Hepatocyte (in vitro differentiated cells): ENCODE results near the gene OSBPL5. TPM values are rescaled to one million over a fixed set of nuclear protein-coding genes. Genes with fewer than 3 reads are reported as not detected.
A peak's percentile ranks its signal among the peaks of the same experiment; 100 is the strongest.

Experiments
- DNase-seq: peaks from one replicate; pipeline ENCODE4 v3.0.0-alpha.2; 2016; ENCODE audit warnings: low spot score
- H2AFZ ChIP-seq: fragments of 200-600 bp; sonication (generic); 2 replicates; pipeline ENCODE4 v1.6.0; 2016; ENCODE audit warnings: antibody characterized with exemption, mild to moderate bottlenecking
- H3K27ac ChIP-seq: fragments of 200-600 bp; sonication (generic); 2 replicates; pipeline ENCODE4 v1.5.1; 2016; ENCODE audit warnings: mild to moderate bottlenecking
- H3K27me3 ChIP-seq: fragments of 200-600 bp; sonication (generic); 2 replicates; pipeline ENCODE4 v1.6.1; 2016
- H3K36me3 ChIP-seq: fragments of 200-600 bp; sonication (generic); replicated peaks from 2 replicates; pipeline ENCODE4 v1.5.1; 2016; ENCODE audit warnings: low read depth; ENCODE audit not compliant: insufficient read depth
- H3K4me1 ChIP-seq: fragments of 200-600 bp; sonication (generic); 2 replicates; pipeline ENCODE4 v1.5.1; 2016; ENCODE audit warnings: mild to moderate bottlenecking, moderate library complexity; ENCODE audit not compliant: insufficient read depth
- H3K4me2 ChIP-seq: fragments of 200-600 bp; sonication (generic); 2 replicates; pipeline ENCODE4 v1.6.0; 2016
- H3K4me3 ChIP-seq: fragments of 200-600 bp; sonication (generic); 2 replicates; pipeline ENCODE4 v1.5.1; 2016; ENCODE audit warnings: mild to moderate bottlenecking
- H3K79me2 ChIP-seq: fragments of 200-600 bp; sonication (generic); 2 replicates; pipeline ENCODE4 v1.6.0; 2017; ENCODE audit warnings: mild to moderate bottlenecking
- H3K9me2 ChIP-seq: fragments of 200-600 bp; sonication (generic); replicated peaks from 2 replicates; pipeline ENCODE4 v1.6.0; 2017; ENCODE audit warnings: mild to moderate bottlenecking; ENCODE audit not compliant: insufficient read depth
- H3K9me3 ChIP-seq: fragments of 200-600 bp; sonication (generic); 2 replicates; pipeline ENCODE4 v1.5.1; 2016; ENCODE audit warnings: low read depth, mild to moderate bottlenecking
- H4K20me1 ChIP-seq: fragments of 200-600 bp; sonication (generic); 2 replicates; pipeline ENCODE4 v1.6.0; 2016; ENCODE audit warnings: mild to moderate bottlenecking; ENCODE audit not compliant: insufficient read depth, poor library complexity, severe bottlenecking
- CTCF ChIP-seq: fragments of 200-600 bp; sonication (generic); IDR thresholded peaks from 2 replicates; pipeline ENCODE4 v1.5.1; 2016; ENCODE audit warnings: antibody characterized with exemption, mild to moderate bottlenecking; ENCODE audit not compliant: poor library complexity
- EZH2 ChIP-seq: fragments of 200-600 bp; sonication (generic); IDR thresholded peaks from 2 replicates; pipeline ENCODE4 v1.6.1; 2016; ENCODE audit warnings: antibody characterized with exemption, mild to moderate bottlenecking, borderline replicate concordance
- EZH2phosphoT487 ChIP-seq: fragments of 200-600 bp; sonication (generic); IDR thresholded peaks from one replicate; pipeline ENCODE4 v1.6.1; 2018; ENCODE audit warnings: antibody characterized with exemption, mild to moderate bottlenecking, low read depth, moderate library complexity; ENCODE audit not compliant: unreplicated experiment, severe bottlenecking
- WGBS: methylation state at CpG from one replicate; pipeline ENCODE4 v1.1.6; 2016; ENCODE audit warnings: low lambda C conversion rate; ENCODE audit errors: missing lambda C conversion rate; 5-methylcytosine and 5-hydroxymethylcytosine counted together
- polyA plus RNA-seq: library from polyadenylated mRNA; unstranded; fragments of >200 nt; fragmentation: Nextera tagmentation; extraction: Ambion mirVana; gene quantifications from 2 replicates; pipeline ENCODE4 v1.2.1, GENCODE V29; 2016
- total RNA-seq: library from RNA; depleted of rRNA; stranded (reverse); fragments of >200 nt; gene quantifications from 2 replicates; pipeline ENCODE4 v1.2.3, GENCODE V29; 2014

OSBPL5 gene
- total and polyA plus RNA-seq, 2 experiments from 2014 or later: 9.0 to 12.5 TPM

GRCh38 chr11:3056296-3057068, 108.6 kb downstream of the OSBPL5 start:
- no peak for TF ChIP-seq EZH2phosphoT487
- Histone ChIP-seq H4K20me1 (peaks cover 32% of the 10 kb centered on the region), H3K27ac (peak overlapping the region; percentile 79), H3K79me2 (peaks cover 56% of the 10 kb centered on the region), H3K27me3 (no peaks in the 10 kb centered on the region), H3K36me3 (no peaks in the 10 kb centered on the region), H3K9me2 (no peaks in the 10 kb centered on the region), H3K9me3 (no peaks in the 10 kb centered on the region), H3K4me3 (peak overlapping the region; percentile 80), H2AFZ (peak overlapping the region; percentile 32), H3K4me1 (peaks cover 16% of the 10 kb centered on the region), H3K4me2 (peak overlapping the region; percentile 97)
- no peak for DNase-seq
- 12% methylated on average over 21 of the region's 29 CpGs for WGBS

GRCh38 chr11:3055891-3056290, 109.2 kb downstream of the OSBPL5 start:
- H3K4me3 ChIP-seq: no peak overlapping the region
- H3K27me3 ChIP-seq: no peaks in the 10 kb centered on the region
- H3K9me3 ChIP-seq: no peaks in the 10 kb centered on the region
- peaks cover 38% of the 10 kb centered on the region for H4K20me1 ChIP-seq
- H3K79me2 ChIP-seq: peaks cover 62% of the 10 kb centered on the region
- H3K9me2 ChIP-seq: no peaks in the 10 kb centered on the region
- H3K4me1 ChIP-seq: peaks cover 20% of the 10 kb centered on the region
- 78% methylated on average over 8 of the region's 8 CpGs for WGBS
- H2AFZ ChIP-seq: no peak overlapping the region
- no peaks in the 10 kb centered on the region for H3K36me3 ChIP-seq
- TF ChIP-seq EZH2 (no peak), CTCF (no peak), EZH2phosphoT487 (no peak)
- no peak for DNase-seq
- peak overlapping the region; percentile 97 for H3K4me2 ChIP-seq
- H3K27ac ChIP-seq: no peak overlapping the region

- Histone ChIP-seq H3K79me2 (peaks cover 95% of the 10 kb centered on the region), H3K27ac (no peak overlapping the region), H3K36me3 (no peaks in the 10 kb centered on the region), H4K20me1 (peaks cover 71% of the 10 kb centered on the region), H3K4me3 (no peak overlapping the region), H3K9me3 (no peaks in the 10 kb centered on the region), H3K9me2 (no peaks in the 10 kb centered on the region), H3K4me2 (no peak overlapping the region), H3K4me1 (peaks cover 16% of the 10 kb centered on the region), H2AFZ (no peak overlapping the region), H3K27me3 (no peaks in the 10 kb centered on the region)
- no peak for DNase-seq
- TF ChIP-seq EZH2: no peak
- no peak for TF ChIP-seq EZH2phosphoT487
- no peak for TF ChIP-seq CTCF
- 78% methylated on average over 11 of the region's 11 CpGs for WGBS
These were observed 112.5 kb downstream of the OSBPL5 start for GRCh38 chr11:3052567-3052966.

GRCh38 chr11:3052109-3052479, 113.0 kb downstream of the OSBPL5 start:
- H3K79me2 ChIP-seq: peaks cover 100% of the 10 kb centered on the region
- no peaks in the 10 kb centered on the region for H3K9me3 ChIP-seq
- no peaks in the 10 kb centered on the region for H3K27me3 ChIP-seq
- no peak overlapping the region for H3K27ac ChIP-seq
- H2AFZ ChIP-seq: no peak overlapping the region
- 55% methylated on average over 14 of the region's 14 CpGs for WGBS
- DNase-seq: no peak
- no peaks in the 10 kb centered on the region for H3K36me3 ChIP-seq
- H3K4me1 ChIP-seq: peaks cover 15% of the 10 kb centered on the region
- H3K9me2 ChIP-seq: no peaks in the 10 kb centered on the region
- H3K4me3 ChIP-seq: no peak overlapping the region
- H4K20me1 ChIP-seq: peaks cover 76% of the 10 kb centered on the region
- H3K4me2 ChIP-seq: no peak overlapping the region
- TF ChIP-seq EZH2: no peak
- TF ChIP-seq EZH2phosphoT487: no peak
- TF ChIP-seq CTCF: no peak
